Stimulated activated CD8-positive, alpha-beta memory T cell treated with anti-CD3 and anti-CD28 coated beads, Interleukin-15, amount 100 ng/mL, for 24 hours (primary cell): ENCODE measurements around the gene NEU3.
"Not testable (repeated sequence)": the region's sequence is repeated elsewhere in the genome, so short reads cannot be mapped to it uniquely, and the experiment has no call there.

Experiments
- DNase-seq: peaks from one replicate; pipeline ENCODE4 v3.0.0-alpha.2; 2020; ENCODE audit warnings: low read depth

NEU3 gene

GRCh38 chr11:74984730-74985129 is 4.0 kb upstream of the NEU3 start:
- no peak for DNase-seq

GRCh38 chr11:74989260-74989638 is 516 bp downstream of the NEU3 start:
- no peak for DNase-seq

- not testable (repeated sequence) for DNase-seq
These were observed 1.4 kb downstream of the NEU3 start for GRCh38 chr11:74990150-74990549.

GRCh38 chr11:74990941-74991340 is 2.2 kb downstream of the NEU3 start:
- DNase-seq: no peak

- DNase-seq: no peak
These were observed 4.1 kb downstream of the NEU3 start for GRCh38 chr11:74992852-74993251.

- DNase-seq: no peak
These were observed 12.2 kb downstream of the NEU3 start for GRCh38 chr11:75000975-75001354.

- DNase-seq: no peak
These were observed 13.0 kb downstream of the NEU3 start for GRCh38 chr11:75001686-75002085.

- no peak for DNase-seq
These were observed 13.8 kb downstream of the NEU3 start for GRCh38 chr11:75002516-75002915.

GRCh38 chr11:75004215-75004614 is 15.5 kb downstream of the NEU3 start:
- no peak for DNase-seq

- DNase-seq: no peak
These were observed 22.6 kb downstream of the NEU3 start for GRCh38 chr11:75011357-75011756.

DNA sequence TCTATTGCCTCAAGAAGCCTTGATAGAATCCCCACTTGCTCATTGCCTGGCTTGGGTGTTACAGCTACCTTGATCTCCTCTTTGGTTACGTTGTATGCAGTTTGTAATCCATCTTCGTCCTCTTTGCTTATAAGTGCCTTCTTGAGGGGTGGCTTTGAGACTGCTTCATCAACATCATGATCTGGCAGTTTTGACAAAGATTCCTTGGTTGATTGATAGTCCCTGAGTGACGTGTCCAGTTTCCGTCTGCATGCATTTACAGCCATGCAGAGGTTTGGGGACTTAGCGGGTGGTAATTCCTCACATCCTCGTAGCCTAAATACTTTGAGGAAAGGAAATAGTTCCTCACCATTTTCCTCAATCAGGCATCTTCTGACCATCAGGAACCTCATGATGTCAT is 23.1 kb downstream of the NEU3 start:
- no peak for DNase-seq

DNA sequence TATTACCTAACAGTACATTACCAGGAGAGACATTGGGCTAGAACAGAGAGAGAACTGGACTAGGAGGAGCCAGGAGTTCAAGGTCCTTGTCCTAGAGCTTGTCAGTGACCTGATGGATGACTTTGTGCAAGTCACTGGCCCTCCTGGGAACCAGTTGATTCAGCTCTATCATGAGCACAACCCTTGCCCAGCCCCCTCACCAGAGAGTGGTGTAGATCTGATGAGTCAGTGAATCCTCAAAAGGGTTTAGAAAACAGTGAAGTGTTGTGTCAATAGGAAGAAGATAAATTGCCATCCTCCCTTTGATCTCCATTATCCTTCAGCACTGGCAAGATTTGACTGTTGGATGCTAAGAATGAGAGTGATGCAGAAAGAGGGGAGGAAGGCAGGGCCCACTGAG is 24.3 kb downstream of the NEU3 start:
- DNase-seq: no peak

GRCh38 chr11:75014129-75014528 is 25.4 kb downstream of the NEU3 start:
- no peak for DNase-seq

GRCh38 chr11:75019200-75019599 is 30.5 kb downstream of the NEU3 start:
- DNase-seq: not testable (repeated sequence)

- DNase-seq: not testable (repeated sequence)
These were observed 31.6 kb downstream of the NEU3 start for GRCh38 chr11:75020328-75020727.

DNA sequence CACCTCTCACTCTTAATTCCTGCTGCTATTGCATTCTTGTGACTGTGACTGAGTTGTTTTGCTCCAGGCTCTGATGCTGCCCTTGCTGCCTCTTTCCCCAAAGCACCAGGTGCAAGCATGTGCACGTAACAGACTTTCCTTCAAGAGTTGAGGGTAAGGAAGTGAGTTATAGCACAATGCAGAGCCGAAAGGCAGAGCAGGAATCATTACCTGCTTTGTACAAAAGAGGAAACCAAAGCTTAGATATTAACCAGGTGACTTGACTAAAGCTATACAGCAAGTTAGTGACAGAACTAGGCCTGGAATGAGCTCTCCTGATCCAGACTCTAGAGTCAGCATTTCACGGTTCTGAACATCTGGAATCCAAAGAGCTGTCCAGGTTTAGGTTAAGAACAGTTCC is 33.6 kb downstream of the NEU3 start:
- no peak for DNase-seq

DNA sequence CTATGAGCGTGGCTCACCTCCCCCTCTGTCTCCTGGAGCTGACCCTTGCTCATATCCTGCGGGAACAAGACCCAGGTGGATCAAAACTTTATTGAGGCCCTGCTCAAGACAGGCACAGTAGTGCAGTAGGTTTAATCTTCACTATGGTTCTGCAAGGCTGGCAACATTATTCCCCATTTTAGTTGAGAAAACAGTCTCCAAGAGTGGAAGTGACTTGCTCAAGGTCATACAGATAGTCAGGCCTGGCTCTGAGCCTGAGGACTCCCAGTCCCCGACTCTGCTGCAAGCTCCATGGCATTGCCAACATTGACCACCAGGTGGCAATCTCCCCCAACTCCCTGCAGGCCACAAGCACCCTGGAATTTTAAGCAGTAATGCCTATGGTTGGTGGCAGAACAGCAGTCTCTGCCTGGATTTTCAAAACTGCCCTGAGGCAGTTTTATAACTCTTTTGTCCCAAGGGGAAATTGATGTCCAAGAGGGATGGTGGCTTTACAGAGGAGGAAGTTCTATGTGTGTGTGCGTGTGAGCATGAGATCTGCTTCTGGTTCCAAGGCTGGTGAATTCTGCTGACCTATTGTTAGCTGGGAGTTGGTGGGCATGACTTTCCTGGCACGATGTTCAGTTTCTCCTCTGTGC is 34.1 kb downstream of the NEU3 start:
- peak; percentile 52 for DNase-seq

- no peak for DNase-seq
These were observed 34.8 kb downstream of the NEU3 start for GRCh38 chr11:75023446-75024067.

DNA sequence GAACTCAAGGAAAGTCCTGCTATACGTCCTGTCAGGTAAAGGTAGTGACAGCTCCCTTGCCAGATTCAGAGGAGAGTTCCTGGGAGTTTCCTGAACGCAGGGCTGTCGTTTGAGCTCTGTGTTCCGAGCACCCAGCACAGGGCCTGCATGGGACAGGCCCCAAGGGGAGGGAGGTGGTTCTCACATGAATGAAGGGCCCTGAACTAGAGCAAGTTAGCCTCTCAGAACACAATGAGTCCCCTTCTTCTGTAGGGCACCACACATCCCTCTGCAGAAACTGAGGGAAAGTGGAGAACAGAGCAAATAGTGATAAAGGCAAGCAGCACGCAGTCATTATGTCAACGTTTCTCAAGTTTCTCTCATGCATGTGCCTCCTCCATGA is 35.3 kb downstream of the NEU3 start:
- DNase-seq: no peak

- DNase-seq: no peak
These were observed 36.1 kb downstream of the NEU3 start for GRCh38 chr11:75024764-75025211.

DNA sequence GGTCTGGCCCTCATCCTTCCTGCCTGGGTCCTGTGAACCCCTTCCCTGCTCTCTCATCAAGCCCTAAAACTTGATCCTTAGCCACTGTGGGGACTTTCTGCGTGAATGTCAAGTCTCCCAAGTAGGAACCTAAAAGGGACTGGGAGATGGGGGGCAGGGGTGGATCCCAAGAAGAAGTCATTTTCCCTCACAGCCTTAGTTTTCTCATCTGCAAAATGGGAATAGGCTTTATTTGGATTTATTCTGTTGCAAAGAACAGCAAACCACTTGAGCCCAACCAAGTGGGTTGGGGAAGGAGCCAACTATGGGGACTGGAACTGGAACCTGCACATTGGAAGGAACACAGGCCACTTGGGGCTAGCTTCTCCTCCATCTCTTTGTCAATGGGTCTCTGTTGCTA is 36.8 kb downstream of the NEU3 start:
- no peak for DNase-seq

DNA sequence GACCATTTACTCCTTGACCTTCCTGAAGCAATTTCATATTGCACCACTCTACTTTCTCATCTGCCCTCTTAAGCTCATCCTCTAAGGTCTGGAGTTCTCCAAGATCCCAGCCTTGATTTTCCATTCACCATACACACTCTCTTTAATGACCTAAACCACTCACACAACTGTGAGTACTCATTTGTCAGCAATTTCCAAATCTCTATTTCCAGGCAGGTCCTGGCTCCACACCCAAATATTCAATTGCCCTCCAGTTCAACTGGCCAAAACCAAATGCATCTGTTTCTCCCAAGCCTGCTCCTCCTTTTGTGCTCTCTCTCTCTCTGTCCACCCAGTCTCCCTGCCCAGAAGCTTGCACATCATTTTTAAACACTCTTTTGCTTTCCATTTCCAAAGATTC is 39.6 kb downstream of the NEU3 start:
- DNase-seq: no peak

DNA sequence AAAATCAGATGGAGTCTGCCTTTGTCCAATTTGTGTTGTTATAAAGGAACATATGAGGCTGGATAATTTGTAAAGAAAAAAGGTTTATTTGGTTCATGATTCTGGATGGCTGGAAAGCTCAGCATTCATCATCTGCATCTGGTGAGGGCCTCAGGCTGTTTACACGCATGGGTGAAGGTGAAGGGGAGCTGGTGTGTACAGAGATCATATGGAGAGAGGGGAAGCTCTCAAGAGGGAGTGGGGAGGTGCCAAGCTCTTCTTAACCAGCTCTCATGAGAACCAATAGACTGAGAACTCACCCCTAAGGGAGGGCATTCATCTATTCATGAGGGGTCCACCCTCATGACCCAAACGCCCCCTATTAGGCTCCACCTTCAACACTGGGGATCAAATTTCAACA is 40.0 kb downstream of the NEU3 start:
- no peak for DNase-seq
